ENCODE measurements around the gene PNN. TPM values are rescaled to one million over a fixed set of nuclear protein-coding genes. Genes with fewer than 3 reads are reported as not detected.
"Not testable (repeated sequence)": the region's sequence is repeated elsewhere in the genome, so short reads cannot be mapped to it uniquely, and the experiment has no call there.

Gene PNN
- total RNA-seq: 100 to 1,000 TPM; 121 to 153 (median 145) TPM
- total RNA-seq (2013): 99.0 TPM

DNA sequence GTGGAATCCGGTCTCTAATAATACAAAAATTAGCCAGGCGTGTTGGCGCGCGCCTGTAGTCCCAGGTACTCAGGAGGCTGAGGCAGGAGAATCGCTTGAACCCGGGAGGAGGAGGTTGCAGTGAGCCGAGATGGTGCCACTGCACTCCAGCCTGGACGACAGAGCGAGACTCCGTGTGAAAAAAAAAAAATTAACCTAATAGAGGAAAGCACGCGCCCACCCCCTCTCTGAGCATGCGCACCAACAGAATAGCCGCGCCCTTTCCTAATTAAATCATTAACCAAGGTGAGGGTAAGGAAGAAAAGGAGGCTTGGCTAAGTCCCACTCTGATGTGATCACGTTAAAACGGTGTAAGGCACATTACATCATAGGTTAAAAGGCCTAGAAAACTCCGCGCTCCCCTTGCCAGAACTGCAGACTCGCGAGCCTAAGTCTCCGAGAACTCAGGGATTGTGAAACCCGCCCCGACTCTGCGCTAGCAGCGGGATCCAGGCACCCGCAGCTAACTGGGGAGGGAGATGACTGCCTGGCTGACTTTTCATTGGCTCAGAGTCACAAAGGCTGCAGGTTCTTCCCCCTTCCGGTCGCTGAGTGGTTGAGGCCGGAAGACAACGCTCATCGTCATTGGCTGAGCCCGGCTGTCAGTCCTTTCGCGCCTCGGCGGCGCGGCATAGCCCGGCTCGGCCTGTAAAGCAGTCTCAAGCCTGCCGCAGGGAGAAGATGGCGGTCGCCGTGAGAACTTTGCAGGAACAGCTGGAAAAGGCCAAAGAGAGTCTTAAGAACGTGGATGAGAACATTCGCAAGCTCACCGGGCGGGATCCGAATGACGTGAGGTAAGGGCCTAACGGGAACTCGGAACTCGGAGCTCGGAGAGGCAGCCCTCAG, at the start of gene PNN:
PNN (plus strand) TSS at position 695 of the 885 bp plus-strand sequence; CDS start at position 721, 26 bp downstream.
- WGBS (ENCODE audit: insufficient coverage): 6% methylated on average over 51 of the region's 56 CpGs
- H3K4me3 Mint-ChIP-seq: peak within 1 kb of the TSS; percentile 99
- TF ChIP-seq, protein P1, sequence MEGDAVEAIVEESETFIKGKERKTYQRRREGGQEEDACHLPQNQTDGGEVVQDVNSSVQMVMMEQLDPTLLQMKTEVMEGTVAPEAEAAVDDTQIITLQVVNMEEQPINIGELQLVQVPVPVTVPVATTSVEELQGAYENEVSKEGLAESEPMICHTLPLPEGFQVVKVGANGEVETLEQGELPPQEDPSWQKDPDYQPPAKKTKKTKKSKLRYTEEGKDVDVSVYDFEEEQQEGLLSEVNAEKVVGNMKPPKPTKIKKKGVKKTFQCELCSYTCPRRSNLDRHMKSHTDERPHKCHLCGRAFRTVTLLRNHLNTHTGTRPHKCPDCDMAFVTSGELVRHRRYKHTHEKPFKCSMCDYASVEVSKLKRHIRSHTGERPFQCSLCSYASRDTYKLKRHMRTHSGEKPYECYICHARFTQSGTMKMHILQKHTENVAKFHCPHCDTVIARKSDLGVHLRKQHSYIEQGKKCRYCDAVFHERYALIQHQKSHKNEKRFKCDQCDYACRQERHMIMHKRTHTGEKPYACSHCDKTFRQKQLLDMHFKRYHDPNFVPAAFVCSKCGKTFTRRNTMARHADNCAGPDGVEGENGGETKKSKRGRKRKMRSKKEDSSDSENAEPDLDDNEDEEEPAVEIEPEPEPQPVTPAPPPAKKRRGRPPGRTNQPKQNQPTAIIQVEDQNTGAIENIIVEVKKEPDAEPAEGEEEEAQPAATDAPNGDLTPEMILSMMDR (IDR thresholded peaks at IDR 0.05): no peak
- no peaks in the 10 kb centered on the region for H3K27me3 Mint-ChIP-seq (ENCODE audit: low read depth in 2 of 2)
- intact Hi-C loops (cut with micrococcal nuclease): loop anchor here (1.0 to 10.0 kb wide), 6 partner anchors 54 to 1100 kb away; partner anchors contain the start of genes GEMIN2 and SEC23A
- peaks cover 21% of the 10 kb centered on the region for H3K36me3 Mint-ChIP-seq
- Histone ChIP-seq H3K27me3 (ENCODE audit: control insufficient read depth, insufficient read depth, low read length) (no peaks in the 10 kb centered on the region), H3K4me3 (ENCODE audit: low read length) (peak within 1 kb of the TSS; percentile 86), H3K4me1 (ENCODE audit: control insufficient read depth, insufficient read depth, low read length) (peaks cover 17% of the 10 kb centered on the region), H3K9me3 (ENCODE audit: control insufficient read depth, insufficient read depth, low read length) (no peaks in the 10 kb centered on the region), H3K36me3 (ENCODE audit: control insufficient read depth, insufficient read depth, low read length) (peaks cover 33% of the 10 kb centered on the region), H3K27ac (ENCODE audit: low read length) (peak within 1 kb of the TSS; percentile 94)
- H3K9me3 Mint-ChIP-seq: no peaks in the 10 kb centered on the region
- peak within 1 kb of the TSS; percentile 97 to 99 for H3K27ac Mint-ChIP-seq
- ATAC-seq: peak; percentile 84 to 97 (median 88)
- DNase-seq: peak; percentile 93 to 99
- peaks cover 33 to 42% of the 10 kb centered on the region in 2 donors for H3K4me1 Mint-ChIP-seq

DNA sequence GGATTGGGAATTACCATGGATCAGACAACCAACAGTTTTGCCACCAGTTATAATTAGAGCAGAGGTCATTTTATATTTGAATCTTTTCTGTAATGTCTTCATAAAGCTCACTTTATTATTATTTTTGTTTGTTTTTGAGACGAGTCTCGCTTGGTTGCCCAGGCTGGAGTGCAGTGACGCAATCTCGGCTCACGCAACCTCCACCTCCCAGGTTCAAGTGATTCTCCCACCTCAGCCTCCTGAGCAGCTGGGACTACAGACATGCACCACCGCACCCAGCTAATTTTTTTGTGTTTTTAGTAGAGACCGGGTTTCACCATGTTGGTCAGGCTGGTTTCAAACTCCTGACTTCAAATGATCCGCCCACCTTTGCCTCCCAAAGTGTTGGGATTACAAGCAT, 37.2 kb upstream of the PNN start:
- H3K27me3 ChIP-seq (ENCODE audit: control insufficient read depth, insufficient read depth, low read length); H3K4me3 Mint-ChIP-seq; H3K27ac ChIP-seq (ENCODE audit: low read length); H3K4me1 ChIP-seq (ENCODE audit: control insufficient read depth, insufficient read depth, low read length); H3K9me3 Mint-ChIP-seq; H3K27ac Mint-ChIP-seq; H3K36me3 Mint-ChIP-seq; DNase-seq; H3K27me3 Mint-ChIP-seq (ENCODE audit: low read depth in 2 of 2); H3K9me3 ChIP-seq (ENCODE audit: control insufficient read depth, insufficient read depth, low read length); ATAC-seq; H3K4me3 ChIP-seq (ENCODE audit: low read length); intact Hi-C loops (cut with micrococcal nuclease): not testable (repeated sequence)
- H3K36me3 ChIP-seq (ENCODE audit: control insufficient read depth, insufficient read depth, low read length): peaks cover 28% of the 10 kb centered on the region
- peaks cover 7 to 16% of the 10 kb centered on the region in 2 donors for H3K4me1 Mint-ChIP-seq
- 95% methylated on average over 8 of the region's 8 CpGs for WGBS (ENCODE audit: insufficient coverage)

DNA sequence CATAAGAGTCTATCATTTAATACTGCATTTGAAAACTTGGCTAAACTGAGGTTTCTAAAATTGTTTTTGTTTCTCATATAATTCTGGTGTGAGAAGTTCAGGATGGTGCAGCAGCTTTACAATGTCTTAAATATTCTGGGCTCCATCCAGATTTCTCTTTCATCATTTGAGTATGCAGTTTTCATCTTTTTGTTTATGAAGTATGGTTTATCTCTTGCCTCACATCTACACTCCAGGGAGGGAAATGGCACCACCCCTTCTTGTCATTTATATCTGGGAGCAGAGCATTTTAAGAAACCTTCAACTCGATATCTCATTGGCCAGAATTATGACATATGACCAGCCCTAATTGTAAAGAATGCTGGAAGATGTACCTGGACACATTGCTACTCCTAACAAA, 36.6 kb upstream of the PNN start:
- H3K4me1 ChIP-seq (ENCODE audit: control insufficient read depth, insufficient read depth, low read length): peaks cover 2% of the 10 kb centered on the region
- no peak overlapping the region for H3K27ac ChIP-seq (ENCODE audit: low read length)
- no peak for ATAC-seq
- H3K9me3 Mint-ChIP-seq: no peaks in the 10 kb centered on the region
- H3K4me3 ChIP-seq (ENCODE audit: low read length): no peak overlapping the region
- TF ChIP-seq, protein P1 (IDR thresholded peaks at IDR 0.05): no peak
- peaks cover 28% of the 10 kb centered on the region for H3K36me3 ChIP-seq (ENCODE audit: control insufficient read depth, insufficient read depth, low read length)
- 100% methylated on average over 1 of the region's 1 CpG for WGBS (ENCODE audit: insufficient coverage)
- H3K36me3 Mint-ChIP-seq: no peaks in the 10 kb centered on the region
- peaks cover 3% of the 10 kb centered on the region for H3K9me3 ChIP-seq (ENCODE audit: control insufficient read depth, insufficient read depth, low read length)
- DNase-seq: no peak
- H3K4me3 Mint-ChIP-seq: no peak overlapping the region
- peaks cover 7 to 20% of the 10 kb centered on the region in 2 donors for H3K4me1 Mint-ChIP-seq
- no peak overlapping the region for H3K27ac Mint-ChIP-seq
- intact Hi-C loops (cut with micrococcal nuclease): no loop called here
- no peaks in the 10 kb centered on the region for H3K27me3 Mint-ChIP-seq (ENCODE audit: low read depth in 2 of 2)
- no peaks in the 10 kb centered on the region for H3K27me3 ChIP-seq (ENCODE audit: control insufficient read depth, insufficient read depth, low read length)

DNA sequence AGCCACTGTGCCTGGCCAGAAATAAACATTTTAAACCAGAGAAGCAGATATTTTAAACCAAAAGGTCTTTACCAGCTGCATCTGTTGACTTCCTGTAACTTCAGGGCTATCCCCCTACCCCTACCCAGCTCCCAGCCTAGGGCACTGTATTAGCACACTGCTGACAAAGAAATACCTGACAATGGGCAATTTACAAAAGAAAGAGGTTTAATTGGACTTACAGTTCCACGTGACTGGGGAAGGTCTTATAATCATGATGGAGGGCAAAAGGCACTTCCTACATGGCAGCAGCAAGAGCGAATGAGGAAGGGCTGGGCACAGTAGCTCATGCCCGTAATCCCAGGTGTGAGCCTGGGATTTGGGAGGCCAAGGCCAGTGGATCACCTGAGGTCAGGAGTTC, 34.9 kb upstream of the PNN start:
- ATAC-seq: no peak
- Histone ChIP-seq H3K9me3 (ENCODE audit: control insufficient read depth, insufficient read depth, low read length) (peaks cover 3% of the 10 kb centered on the region), H3K4me3 (ENCODE audit: low read length) (no peak overlapping the region), H3K27ac (ENCODE audit: low read length) (no peak overlapping the region), H3K27me3 (ENCODE audit: control insufficient read depth, insufficient read depth, low read length) (no peaks in the 10 kb centered on the region), H3K36me3 (ENCODE audit: control insufficient read depth, insufficient read depth, low read length) (peaks cover 22% of the 10 kb centered on the region), H3K4me1 (ENCODE audit: control insufficient read depth, insufficient read depth, low read length) (peaks cover 2% of the 10 kb centered on the region)
- DNase-seq: no peak
- TF ChIP-seq, protein P1 (IDR thresholded peaks at IDR 0.05): no peak
- intact Hi-C loops (cut with micrococcal nuclease): no loop called here
- 75% methylated on average over 3 of the region's 3 CpGs for WGBS (ENCODE audit: insufficient coverage)
- H3K36me3 Mint-ChIP-seq: no peaks in the 10 kb centered on the region
- peak overlapping the region in 1 of 2 donors; percentile 51 for H3K27ac Mint-ChIP-seq
- no peaks in the 10 kb centered on the region for H3K27me3 Mint-ChIP-seq (ENCODE audit: low read depth in 2 of 2)
- peaks cover 7 to 20% of the 10 kb centered on the region in 2 donors for H3K4me1 Mint-ChIP-seq
- H3K9me3 Mint-ChIP-seq: no peaks in the 10 kb centered on the region
- no peak overlapping the region for H3K4me3 Mint-ChIP-seq

DNA sequence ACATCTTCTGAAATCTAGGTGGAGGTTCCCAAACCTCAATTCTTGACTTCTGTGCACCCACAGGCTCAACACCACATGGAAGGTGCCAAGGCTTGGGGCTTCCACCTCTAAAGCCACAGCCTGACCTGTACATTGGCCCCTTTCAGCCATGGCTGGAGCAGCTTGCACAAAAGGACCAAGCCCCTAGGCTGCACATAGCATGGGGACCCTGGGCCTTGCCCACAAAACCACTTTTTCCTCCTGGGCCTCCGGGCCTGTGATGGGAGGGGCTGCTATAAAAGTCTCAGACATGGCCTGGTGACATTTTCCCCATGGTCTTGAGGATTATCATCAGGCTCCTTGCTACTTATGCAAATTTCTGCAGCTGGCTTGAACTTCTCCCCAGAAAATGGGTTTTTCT, 33.4 kb upstream of the PNN start:
- not testable (repeated sequence) for H3K27me3 Mint-ChIP-seq (ENCODE audit: low read depth in 2 of 2)

DNA sequence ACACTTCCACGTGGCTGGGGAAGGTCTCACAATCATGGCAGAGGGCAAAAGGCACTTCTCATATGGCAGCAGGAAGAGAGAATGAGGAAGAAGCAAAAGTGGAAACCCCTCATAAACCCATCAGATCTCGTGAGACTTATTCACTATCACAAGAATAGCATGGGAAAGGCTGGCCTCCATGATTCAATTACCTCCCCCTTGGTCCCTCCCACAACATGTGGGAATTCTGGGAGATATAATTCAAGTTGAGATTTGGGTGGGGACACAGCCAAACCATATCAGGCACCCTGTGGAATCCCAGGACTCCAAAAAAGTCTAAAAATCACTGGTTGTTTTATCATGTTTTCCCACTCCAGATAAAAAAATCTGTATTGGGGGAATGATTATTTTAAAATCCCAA, 31.8 kb upstream of the PNN start:
- ATAC-seq; H3K36me3 Mint-ChIP-seq; H3K27me3 Mint-ChIP-seq (ENCODE audit: low read depth in 2 of 2); DNase-seq; H3K4me3 Mint-ChIP-seq; H3K4me3 ChIP-seq (ENCODE audit: low read length); H3K27ac ChIP-seq (ENCODE audit: low read length); H3K9me3 Mint-ChIP-seq; H3K9me3 ChIP-seq (ENCODE audit: control insufficient read depth, insufficient read depth, low read length); H3K27me3 ChIP-seq (ENCODE audit: control insufficient read depth, insufficient read depth, low read length); H3K4me1 ChIP-seq (ENCODE audit: control insufficient read depth, insufficient read depth, low read length); H3K27ac Mint-ChIP-seq; intact Hi-C loops (cut with micrococcal nuclease): not testable (repeated sequence)
- peaks cover 12% of the 10 kb centered on the region for H3K36me3 ChIP-seq (ENCODE audit: control insufficient read depth, insufficient read depth, low read length)
- peaks cover 7 to 20% of the 10 kb centered on the region in 2 donors for H3K4me1 Mint-ChIP-seq
- WGBS (ENCODE audit: insufficient coverage): no CpG with 5 or more reads among the region's 2 CpGs

More for the DNA sequence above, 33.4 kb upstream of the PNN start:
- intact Hi-C loops (cut with micrococcal nuclease); H3K9me3 ChIP-seq (ENCODE audit: control insufficient read depth, insufficient read depth, low read length); H3K27ac ChIP-seq (ENCODE audit: low read length); H3K4me3 Mint-ChIP-seq; H3K4me3 ChIP-seq (ENCODE audit: low read length); H3K36me3 Mint-ChIP-seq; H3K27ac Mint-ChIP-seq; H3K9me3 Mint-ChIP-seq; DNase-seq; H3K4me1 ChIP-seq (ENCODE audit: control insufficient read depth, insufficient read depth, low read length); H3K27me3 ChIP-seq (ENCODE audit: control insufficient read depth, insufficient read depth, low read length); ATAC-seq: not testable (repeated sequence)
- 69% methylated on average over 1 of the region's 1 CpG for WGBS (ENCODE audit: insufficient coverage)
- peaks cover 7 to 20% of the 10 kb centered on the region in 2 donors for H3K4me1 Mint-ChIP-seq
- peaks cover 15% of the 10 kb centered on the region for H3K36me3 ChIP-seq (ENCODE audit: control insufficient read depth, insufficient read depth, low read length)

All from natural killer cell (primary cell).